Measurements from ENCODE around the gene DNASE1L3. TPM values are rescaled to one million over a fixed set of nuclear protein-coding genes. Genes with fewer than 3 reads are reported as not detected.

The DNASE1L3 gene
- total RNA-seq, 4 donors from 2014 or later = 0.58 to 2.4 (median 1.3) TPM; not detected in 1

DNA sequence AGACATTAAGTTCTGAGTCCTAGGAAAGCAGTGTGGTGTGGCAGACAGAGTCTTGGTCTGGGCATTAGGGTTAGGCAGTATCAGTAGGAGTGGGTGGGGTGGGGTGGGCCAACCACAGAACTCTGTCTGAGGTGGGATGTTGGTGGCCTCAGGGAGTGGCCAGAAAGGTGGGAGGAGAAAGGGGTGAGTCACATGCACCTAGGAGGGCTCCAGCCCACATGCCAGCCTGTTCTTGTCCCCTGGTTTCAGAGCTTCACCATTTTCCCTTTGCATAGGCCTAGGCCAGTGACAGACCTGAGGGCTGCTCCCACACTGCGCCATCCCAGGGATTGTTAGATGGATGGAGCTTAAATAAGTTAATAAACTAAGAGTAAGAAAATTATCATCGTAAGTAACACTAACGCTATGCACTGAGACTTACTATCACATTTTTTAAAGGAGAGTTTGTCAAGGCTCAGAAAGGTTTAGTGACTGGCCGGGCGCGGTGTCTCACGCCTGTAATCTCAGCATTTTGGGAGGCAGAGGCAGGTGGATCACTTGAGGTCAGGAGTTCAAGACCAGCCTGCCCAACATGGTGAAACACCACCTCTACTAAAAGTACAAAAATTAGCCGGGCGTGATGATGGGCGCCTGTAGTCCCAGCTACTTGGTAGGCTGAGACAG, 33.8 kb downstream of the DNASE1L3 start:
- peaks cover 2 to 62% (median 15%) of the 10 kb centered on the region in 3 donors for H3K4me1 ChIP-seq
- H3K27ac ChIP-seq = no peak overlapping the region
- H3K36me3 ChIP-seq = peaks cover 0 to 4% of the 10 kb centered on the region in 2 donors
- TF ChIP-seq, protein P1, sequence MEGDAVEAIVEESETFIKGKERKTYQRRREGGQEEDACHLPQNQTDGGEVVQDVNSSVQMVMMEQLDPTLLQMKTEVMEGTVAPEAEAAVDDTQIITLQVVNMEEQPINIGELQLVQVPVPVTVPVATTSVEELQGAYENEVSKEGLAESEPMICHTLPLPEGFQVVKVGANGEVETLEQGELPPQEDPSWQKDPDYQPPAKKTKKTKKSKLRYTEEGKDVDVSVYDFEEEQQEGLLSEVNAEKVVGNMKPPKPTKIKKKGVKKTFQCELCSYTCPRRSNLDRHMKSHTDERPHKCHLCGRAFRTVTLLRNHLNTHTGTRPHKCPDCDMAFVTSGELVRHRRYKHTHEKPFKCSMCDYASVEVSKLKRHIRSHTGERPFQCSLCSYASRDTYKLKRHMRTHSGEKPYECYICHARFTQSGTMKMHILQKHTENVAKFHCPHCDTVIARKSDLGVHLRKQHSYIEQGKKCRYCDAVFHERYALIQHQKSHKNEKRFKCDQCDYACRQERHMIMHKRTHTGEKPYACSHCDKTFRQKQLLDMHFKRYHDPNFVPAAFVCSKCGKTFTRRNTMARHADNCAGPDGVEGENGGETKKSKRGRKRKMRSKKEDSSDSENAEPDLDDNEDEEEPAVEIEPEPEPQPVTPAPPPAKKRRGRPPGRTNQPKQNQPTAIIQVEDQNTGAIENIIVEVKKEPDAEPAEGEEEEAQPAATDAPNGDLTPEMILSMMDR (IDR thresholded peaks at IDR 0.05) = no peak
- TF ChIP-seq POLR2A (IDR thresholded peaks at IDR 0.05) (no peak), EP300 (IDR thresholded peaks at IDR 0.05) (no peak), POLR2AphosphoS5 (IDR thresholded peaks at IDR 0.05) (no peak)
- H3K4me3 ChIP-seq = no peak overlapping the region
- no peaks in the 10 kb centered on the region for H3K9me3 ChIP-seq
- no peak for ATAC-seq
- WGBS, 2 donors (ENCODE audit: low coverage in 1 of 2) = 86 to 89% methylated on average over 4 to 10 of the region's 10 CpGs
- no peaks in the 10 kb centered on the region for H3K27me3 ChIP-seq

DNA sequence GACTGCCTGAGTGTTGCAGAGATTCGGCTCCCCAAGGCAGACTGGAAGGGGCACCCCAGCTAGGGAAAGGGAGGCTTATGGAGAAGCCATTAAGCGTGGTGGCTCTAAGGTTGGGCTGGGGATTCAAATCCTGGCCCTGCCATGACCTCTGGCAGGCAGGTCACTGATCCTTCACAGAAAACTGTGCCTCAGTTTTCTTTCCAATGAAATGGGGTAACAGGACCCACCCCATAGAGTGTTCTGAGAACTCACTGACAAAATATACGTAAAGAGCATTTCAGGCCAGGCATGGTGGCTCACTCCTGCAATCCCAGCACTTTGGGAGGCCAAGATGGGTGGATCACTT, 34.6 kb downstream of the DNASE1L3 start:
- TF ChIP-seq POLR2AphosphoS5 (IDR thresholded peaks at IDR 0.05) (no peak), POLR2A (IDR thresholded peaks at IDR 0.05) (no peak)
- Histone ChIP-seq H3K4me3 (no peak overlapping the region), H3K27ac (peak overlapping the region in 3 of 4 donors; percentile 69 to 77 (median 71)), H3K27me3 (no peaks in the 10 kb centered on the region), H3K36me3 (peaks cover 0 to 12% of the 10 kb centered on the region in 2 donors), H3K9me3 (no peaks in the 10 kb centered on the region), H3K4me1 (peaks cover 2 to 70% (median 15%) of the 10 kb centered on the region in 3 donors)
- ATAC-seq = no peak
- WGBS, 2 donors (ENCODE audit: low coverage in 1 of 2) = 83 to 100% methylated on average over 1 of the region's 3 CpGs

DNA sequence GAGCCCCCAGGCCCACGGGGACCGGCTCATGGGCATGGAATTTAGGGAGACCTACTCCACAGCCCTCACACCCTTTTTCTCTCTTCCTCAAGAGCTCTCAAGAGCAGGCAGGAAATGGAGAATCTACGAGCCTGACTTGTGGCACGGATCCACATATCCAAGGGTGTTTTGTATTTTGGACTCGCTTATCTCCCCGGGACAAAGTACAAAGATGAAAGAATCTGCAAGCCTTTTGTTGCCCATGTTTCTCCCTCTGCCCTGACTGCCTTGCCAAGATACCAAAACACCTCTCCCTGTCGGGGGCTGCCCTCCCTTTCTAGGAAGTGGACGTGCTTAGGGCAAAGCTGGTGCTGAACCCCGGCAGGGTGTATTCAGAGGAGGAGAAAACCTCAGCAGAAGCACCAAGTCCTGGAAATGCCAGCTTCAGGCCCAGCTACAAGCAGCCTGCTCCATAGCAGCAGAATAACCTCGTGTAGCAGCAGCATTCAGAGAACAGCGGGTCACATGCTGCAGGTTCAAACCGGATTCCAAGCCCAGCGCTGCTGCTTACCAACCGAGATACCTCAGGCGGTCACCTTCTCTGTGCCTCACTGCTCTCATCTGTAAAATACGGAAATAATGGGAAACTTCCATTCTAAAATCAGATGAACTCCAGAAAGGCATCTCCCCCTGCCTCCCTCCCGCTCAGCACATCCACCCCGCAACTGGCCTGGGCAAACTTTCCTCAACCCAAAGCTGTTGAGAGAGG, 35.2 kb downstream of the DNASE1L3 start:
- Histone ChIP-seq H3K9me3 (no peaks in the 10 kb centered on the region), H3K27me3 (no peaks in the 10 kb centered on the region), H3K27ac (peak overlapping the region; percentile 21 to 77 (median 70)), H3K36me3 (peaks cover 0 to 17% of the 10 kb centered on the region in 2 donors), H3K4me3 (peak overlapping the region in 1 of 2 donors; percentile 10), H3K4me1 (peaks cover 2 to 75% (median 15%) of the 10 kb centered on the region in 3 donors)
- WGBS, 2 donors (ENCODE audit: low coverage in 1 of 2) = 16% methylated on average over 10 of the region's 18 CpGs; no CpG with 5 or more reads in 1 of the 2 donors
- ATAC-seq = no peak
- TF ChIP-seq POLR2AphosphoS5 (IDR thresholded peaks at IDR 0.05) (peak; percentile 8), POLR2A (IDR thresholded peaks at IDR 0.05) (no peak)
- TF ChIP-seq, protein P1 (IDR thresholded peaks at IDR 0.05) = no peak

DNA sequence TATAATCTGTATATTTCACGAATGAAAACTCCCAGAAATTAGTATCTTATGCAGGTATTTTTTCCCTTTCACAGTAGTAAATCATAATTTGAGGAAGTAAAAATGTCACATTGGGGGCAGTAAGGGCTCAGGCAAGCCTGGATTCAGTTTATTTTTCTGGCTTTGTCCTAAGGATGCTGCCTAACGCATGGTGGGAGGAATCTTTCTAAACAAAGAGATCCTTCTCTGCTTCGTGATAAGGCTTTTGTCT, 35.7 kb downstream of the DNASE1L3 start:
- H3K4me1 ChIP-seq = peaks cover 2 to 79% (median 15%) of the 10 kb centered on the region in 3 donors
- WGBS, 2 donors (ENCODE audit: low coverage in 1 of 2) = 17 to 23% methylated on average over 2 to 3 of the region's 3 CpGs
- ATAC-seq = no peak
- peaks cover 0 to 22% of the 10 kb centered on the region in 2 donors for H3K36me3 ChIP-seq
- H3K9me3 ChIP-seq = no peaks in the 10 kb centered on the region
- no peaks in the 10 kb centered on the region for H3K27me3 ChIP-seq
- no peak overlapping the region for H3K4me3 ChIP-seq
- TF ChIP-seq, protein P1 (IDR thresholded peaks at IDR 0.05) = no peak
- no peak for TF ChIP-seq EP300 (IDR thresholded peaks at IDR 0.05)
- no peak for TF ChIP-seq POLR2A (IDR thresholded peaks at IDR 0.05)
- no peak for TF ChIP-seq POLR2AphosphoS5 (IDR thresholded peaks at IDR 0.05)
- H3K27ac ChIP-seq = peak overlapping the region; percentile 21 to 77 (median 70)

DNA sequence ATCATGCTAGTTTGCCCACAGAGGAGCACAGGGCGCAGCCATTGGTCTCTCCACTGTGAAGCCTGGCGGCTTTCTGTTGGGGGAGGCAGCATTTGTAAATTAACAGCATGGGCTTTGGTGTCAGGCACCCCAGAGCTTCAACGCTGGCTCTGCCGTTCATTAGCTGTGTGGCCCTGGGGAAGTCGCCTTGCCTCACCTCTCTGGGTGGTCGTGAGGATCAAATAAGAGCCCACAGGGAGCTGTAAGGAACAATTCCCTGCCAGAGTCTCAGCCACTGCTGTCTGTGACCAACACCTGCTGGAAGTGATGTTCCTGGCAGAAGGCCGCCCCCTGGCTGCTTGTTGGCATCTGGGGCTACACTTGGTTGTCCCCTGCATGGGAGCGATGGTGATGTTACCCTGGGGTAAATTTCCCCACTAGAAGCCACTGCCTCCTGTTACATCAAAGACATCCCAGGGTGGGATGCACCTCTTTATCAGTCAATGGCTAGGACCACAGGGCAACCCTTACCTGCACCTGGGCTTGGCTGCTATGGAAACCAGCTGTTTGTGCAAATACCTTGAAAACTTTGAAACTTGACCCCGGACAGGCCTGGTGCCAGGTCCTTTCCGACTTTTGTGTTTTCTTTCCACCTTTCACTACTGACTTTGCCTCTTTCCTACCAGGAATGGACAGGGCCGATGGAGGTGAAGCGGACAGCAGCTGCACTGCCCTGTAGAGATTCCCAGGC, 36.9 kb downstream of the DNASE1L3 start:
- peaks cover 2 to 78% (median 15%) of the 10 kb centered on the region in 3 donors for H3K4me1 ChIP-seq
- no peak for ATAC-seq
- 85% methylated on average over 4 of the region's 12 CpGs; no CpG with 5 or more reads in 1 of the 2 donors for WGBS, 2 donors (ENCODE audit: low coverage in 1 of 2)
- H3K9me3 ChIP-seq = no peaks in the 10 kb centered on the region
- H3K4me3 ChIP-seq = no peak overlapping the region
- TF ChIP-seq, protein P1 (IDR thresholded peaks at IDR 0.05) = peak in 2 of 4 experiments; percentile 13 to 53
- TF ChIP-seq EP300 (IDR thresholded peaks at IDR 0.05) = no peak
- H3K27ac ChIP-seq = peak overlapping the region in 3 of 4 donors; percentile 38 to 77 (median 44)
- H3K27me3 ChIP-seq = no peaks in the 10 kb centered on the region
- peaks cover 0 to 35% of the 10 kb centered on the region in 2 donors for H3K36me3 ChIP-seq

All from gastroesophageal sphincter (tissue), 4 donors.